ENCODE results near the gene FAM81A.
"Not testable (repeated sequence)": the region's sequence is repeated elsewhere in the genome, so short reads cannot be mapped to it uniquely, and the experiment has no call there.

Gene FAM81A

DNA sequence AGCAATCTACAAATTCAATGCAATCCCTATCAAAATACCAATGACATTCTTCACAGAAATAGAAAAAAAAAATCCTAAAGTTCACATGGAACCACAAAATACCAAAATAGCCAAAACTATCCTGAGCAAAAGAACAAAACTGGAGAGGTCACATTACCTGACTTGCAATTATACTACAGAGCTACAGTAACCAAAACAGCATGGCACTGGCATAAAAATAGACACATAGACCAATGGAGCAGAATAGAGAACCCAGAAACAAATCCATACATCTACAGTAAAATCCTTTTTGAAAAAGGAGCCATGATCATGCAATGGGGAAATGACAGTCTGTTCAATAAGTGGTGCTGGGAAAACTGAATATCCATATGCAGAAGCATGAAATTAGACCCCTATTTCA, 51.5 kb downstream of the FAM81A start:
- DNase-seq (ENCODE audit: low spot score): not testable (repeated sequence)

DNA sequence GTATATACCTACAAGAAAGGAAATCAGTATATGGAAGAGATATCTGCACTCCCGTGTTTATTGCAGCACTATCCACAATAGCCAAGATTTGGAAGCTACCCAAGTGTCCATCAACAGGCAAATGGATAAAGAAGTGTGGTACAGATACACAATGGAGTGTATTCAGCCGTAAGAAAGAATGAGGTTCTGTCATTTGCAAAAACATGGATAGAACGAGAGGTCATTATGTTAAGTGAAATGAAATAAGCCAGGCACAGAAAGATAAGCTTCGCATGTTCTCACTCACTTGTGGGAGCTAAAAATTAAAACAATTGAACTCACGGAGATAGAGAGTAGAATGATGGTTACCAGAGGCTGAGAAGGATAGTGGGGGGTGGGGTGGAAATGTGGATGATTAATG, 53.1 kb downstream of the FAM81A start:
- DNase-seq (ENCODE audit: low spot score): no peak

DNA sequence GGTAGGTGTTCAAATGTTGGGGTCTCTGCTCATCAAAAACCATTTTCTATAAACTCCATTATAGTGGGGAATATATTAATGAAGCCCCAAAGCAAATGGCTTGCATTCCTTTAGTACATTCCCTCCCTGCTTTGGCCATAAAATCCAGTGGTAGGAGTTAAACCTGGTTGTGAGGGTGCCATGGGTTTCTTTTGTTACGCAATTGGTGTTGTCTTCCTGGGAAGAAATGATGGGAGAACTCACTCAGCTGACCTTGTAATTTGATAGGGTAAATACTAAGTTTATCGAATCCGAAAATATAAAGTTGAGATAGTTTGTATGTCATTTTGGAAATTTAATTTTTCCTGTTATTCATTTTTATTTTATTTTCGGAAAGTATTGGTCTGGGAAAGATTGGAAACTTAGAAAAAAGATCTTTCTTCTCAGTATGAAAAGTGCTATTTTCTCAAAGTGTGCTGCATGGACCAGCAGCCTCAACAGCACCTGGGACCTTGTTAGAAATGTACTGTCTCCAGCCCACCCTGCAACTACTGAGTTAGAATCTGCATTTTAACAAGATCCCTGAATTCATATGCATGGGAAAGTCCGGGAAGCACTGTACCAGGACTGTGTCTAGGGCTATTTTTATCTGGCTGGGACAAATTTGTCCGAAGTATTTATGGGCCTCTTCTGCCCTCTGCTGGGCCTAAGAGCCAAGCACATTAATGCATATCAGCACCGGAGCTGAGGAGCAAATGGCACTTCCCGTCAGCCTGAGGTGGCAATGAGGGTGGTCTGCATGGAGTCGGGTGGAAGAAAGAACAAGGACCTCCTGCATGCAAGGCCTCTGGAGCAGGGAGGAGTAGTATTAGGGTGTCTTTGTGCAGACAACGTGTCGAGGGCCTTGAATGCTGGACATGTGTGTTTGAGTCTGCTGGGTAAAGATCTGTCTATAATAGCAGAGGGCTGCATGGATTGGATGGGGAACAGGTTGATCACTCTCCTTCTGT, 54.7 kb downstream of the FAM81A start:
- DNase-seq (ENCODE audit: low spot score): peak; percentile 51

DNA sequence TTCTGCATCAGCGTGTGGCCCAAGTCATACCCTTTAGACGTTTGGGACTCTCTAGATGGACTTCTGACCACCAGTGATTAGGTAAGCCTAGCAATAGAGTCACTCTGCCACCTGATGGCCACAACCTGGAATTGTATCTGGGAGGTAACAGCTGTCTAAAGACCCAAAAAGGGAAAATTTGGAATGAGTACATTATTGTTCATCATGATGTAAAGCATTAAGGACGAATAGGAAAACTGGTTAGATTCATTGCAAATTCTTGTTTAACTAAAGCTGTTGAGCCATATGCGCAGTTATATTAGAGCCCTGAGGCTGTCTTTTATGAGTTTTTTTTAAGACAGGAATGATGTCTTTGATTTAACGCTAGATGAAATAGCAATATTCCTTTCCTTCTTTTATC, 63.6 kb downstream of the FAM81A start:
- DNase-seq (ENCODE audit: low spot score): peak; percentile 29

DNA sequence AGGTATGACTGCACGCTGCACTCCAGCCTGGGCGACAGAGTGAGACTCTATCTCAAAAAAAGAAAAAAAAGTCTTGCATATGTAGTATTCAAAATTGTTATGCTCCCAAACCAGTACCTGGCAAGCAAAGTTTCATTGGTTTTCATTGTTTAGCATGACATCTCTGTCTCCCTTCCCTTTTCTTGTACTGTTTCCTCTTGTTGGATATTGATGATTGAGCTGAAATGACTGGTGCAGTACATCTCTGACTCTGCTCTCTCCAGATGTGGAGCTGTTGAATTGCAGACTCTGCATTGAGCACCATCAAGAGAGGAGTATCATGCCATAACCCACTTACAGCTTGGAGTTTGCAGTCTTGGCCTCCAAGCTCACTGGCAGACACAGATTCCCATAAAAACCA, 77.2 kb downstream of the FAM81A start:
- DNase-seq (ENCODE audit: low spot score): no peak

DNA sequence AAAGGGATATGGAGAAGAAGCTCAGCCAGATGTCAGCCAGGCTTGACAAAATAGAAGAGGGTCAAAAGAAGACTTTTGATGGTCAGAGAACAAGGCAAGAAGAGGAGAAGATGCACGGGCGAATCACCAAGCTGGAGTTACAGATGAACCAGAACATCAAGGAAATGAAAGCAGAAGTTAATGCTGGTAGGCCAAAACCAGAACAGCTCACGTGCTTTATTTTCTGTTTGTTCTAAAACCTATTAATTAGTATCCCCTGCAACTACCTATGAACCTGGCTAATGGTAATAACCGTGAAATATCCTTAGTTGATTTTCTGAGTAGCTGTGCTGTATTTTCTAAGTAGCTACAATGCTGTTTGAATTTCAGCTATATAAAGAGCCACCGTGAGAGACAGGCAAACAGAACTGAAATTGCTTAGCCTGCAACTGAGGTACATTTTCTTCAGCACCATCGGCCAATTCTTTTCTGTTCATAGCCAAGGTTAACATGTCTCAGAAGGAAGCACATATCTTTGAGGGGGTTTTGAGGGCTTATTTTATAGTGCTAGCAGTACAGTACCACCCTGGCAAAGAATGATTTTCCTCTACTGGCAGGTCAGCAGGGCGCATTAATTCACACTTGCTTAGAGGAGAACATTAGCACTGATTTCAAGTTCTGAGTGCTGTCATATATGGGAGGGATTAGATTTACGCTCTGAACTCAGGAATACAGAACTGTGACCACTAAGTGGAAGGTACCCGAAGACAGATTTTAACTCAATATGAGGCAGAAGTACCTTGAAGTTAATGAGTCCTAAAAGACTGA, 78.9 kb downstream of the FAM81A start:
- no peak for DNase-seq (ENCODE audit: low spot score)

DNA sequence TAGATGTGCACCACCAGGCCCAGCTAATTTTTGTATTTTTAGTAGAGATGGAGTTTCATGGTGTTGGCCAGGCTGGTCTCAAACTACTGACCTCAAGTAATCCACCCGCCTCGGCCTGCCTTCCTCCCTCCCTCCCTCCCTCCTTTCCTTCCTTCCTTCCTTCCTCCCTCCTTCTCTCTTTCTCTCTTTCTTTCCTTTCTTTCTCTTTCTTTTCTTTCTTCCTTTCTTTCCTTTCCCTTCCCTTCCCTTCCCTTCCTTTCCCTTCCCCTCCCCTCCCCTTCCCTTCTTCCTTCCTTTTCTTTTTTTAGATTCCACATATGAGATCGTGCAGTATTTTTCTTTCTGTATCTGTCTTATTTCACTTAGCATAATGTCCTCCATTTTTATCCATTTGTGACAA, 81.3 kb downstream of the FAM81A start:
- DNase-seq (ENCODE audit: low spot score): no peak

DNA sequence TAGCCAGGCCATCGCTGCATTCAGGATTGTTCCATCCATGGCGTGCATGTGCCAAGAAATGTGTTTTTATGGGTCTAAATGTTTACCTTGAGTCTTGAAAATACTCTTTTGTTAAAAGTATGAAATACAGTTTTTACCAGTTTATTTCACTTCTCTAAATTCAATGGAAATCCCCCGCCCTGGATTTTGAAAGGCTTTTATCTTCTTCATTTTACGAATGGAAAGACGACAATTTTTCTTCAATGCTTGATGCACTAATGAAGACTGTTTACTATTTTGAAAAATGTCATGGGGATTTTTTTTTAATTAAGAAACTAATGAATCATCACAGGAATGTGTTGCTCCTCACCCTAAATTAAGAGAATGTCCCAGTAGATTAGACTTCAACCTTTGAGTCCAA, 83.5 kb downstream of the FAM81A start:
- no peak for DNase-seq (ENCODE audit: low spot score)

DNA sequence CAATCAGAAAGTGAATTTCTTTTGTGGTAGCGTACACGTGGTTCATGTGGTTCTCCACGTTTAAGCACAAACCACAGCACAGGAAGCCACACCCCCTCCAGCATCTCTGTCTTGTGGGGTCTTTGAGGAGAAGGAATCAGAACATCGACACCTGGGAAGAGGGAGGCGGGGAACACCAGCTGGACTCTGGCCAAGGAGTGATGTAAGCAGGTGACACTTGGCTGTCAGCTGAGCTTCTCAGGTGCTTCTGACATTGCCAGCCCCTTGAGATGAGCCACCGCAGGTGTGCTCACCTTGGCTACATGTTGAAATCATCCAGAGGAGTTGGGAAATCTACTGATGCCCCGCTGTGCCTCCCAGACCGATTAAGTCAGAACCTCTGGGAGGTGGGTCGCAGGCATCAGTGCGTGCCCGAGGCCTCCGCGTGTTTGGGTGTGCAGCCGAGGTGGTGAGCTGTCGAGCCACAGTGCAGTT, 85.0 kb downstream of the FAM81A start:
- no peak for DNase-seq (ENCODE audit: low spot score)

DNA sequence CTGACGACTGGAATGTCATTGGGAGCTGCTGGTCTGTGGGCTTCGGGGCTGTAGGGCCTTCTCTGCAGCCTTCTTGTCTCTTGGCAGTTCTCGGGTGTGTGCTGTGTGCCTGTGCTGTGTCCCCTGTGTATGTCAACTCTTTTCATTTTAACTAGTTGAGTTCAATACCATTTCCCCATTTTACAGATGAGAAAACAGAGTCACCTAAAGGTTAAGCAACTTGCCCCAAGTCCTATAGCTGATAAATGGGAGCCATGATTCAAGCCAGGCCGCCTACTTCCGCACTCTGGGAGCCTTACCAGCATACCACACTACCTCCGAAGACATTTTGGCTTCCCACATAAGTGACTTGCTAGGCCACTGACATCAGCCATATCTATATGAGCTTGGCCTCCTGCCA, 85.7 kb downstream of the FAM81A start:
- DNase-seq (ENCODE audit: low spot score): no peak

DNA sequence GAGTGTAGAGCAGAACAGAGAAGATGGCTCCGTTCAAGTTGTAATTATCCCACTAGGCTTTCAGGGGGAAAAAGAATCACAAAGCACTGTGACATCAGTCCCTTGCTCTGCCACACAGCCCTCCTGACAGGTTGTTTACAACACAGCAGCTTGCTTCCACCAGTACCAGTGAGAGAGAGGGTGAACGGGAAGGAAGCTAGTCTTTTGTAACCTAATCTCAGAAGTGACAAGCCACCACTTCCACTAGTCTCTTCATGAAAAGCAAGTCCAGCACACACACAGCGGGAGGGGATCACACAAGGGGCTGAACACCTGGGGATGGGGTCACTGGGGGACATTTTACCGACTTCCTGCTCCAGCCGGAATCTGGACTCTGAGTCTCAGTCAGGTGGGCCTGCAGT, 86.3 kb downstream of the FAM81A start:
- no peak for DNase-seq (ENCODE audit: low spot score)

DNA sequence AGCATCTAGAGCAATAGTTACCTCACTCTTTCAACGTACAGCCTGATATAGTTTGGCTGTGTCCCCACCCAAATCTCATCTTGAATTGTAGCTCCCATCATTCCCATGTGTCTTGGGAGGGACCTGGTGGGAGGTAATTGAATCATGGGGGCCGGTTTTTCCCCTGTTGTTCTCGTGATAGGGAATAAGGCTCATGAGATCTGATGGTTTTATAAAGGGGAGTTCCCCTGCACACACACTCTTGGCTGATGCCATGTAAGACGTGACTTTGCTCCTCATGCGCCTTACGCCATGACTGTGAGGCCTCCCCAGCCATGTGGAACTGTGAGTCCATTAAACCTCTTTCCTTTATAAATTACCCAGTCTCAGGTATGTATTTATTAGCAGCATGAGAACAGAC, 88.5 kb downstream of the FAM81A start:
- not testable (repeated sequence) for DNase-seq (ENCODE audit: low spot score)

DNA sequence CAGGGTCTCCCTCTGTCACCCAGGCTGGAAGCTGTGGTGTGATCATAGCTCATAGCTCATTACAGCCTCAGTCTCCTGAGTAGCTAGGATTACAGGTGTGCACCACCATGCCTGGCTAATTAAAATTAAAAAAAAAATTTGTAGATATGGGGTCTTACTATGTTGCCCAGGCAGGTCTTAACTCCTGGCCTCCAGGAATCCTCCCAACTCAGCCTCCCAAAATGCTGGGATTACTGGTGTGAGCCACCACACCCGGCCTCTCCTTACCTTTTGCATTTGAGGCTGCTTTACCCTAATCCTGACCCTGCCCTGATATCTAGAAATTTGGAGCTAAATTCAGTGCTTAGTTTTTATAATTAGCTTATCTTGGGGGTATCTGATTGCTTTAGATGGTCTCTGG, 90.4 kb downstream of the FAM81A start:
- no peak for DNase-seq (ENCODE audit: low spot score)

DNA sequence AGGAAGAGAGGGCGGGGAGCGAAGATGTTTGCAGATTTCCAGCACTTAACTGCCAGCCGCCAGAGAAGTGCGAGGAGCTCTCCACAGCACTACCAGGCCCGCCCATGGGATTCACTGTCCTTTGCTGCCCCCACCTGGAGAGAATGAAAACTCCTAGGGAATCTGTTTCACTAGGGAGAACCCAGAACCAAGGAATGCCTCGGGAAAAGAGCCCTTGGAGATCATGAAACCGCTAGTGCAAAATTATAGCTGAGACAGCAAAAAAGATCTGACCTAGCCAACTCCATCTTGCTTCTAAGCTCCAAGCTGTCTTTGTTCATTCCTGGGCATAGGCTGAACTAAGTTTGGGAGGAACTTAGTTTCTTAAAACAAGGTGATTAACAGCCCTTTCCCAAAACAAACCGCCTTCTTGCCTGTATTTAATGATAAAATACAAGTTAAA, 91.0 kb downstream of the FAM81A start:
- DNase-seq (ENCODE audit: low spot score): peak; percentile 72

DNA sequence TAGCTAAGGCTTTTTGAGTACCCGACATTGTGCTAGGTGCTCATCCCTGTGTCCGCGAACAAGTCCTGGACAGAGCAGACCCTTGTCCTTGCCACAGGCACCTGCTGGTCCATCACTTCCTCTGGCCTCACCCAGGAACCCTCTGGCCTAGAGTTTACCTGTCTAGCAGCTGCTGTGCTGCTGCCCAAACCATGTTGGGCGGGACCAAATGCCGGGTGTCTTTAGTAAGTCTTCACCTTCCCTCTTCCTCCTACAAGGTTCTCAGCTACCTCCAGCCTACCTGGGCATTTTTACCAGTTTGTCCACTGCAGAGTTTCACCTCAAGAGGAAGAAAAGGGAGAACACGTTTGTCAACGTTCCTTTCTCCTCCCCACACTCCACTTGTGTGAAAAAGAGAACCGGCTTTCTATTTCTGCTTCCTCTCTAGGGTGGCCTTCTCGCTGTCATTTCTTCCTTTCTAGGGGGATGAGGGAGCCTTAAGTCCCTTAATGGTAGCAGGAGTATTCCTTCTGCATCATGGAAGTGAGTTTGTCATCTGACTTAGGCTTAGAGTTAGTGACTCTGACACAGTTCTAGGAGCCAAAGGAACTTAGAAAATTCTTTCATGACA, 93.2 kb downstream of the FAM81A start:
- no peak for DNase-seq (ENCODE audit: low spot score)

DNA sequence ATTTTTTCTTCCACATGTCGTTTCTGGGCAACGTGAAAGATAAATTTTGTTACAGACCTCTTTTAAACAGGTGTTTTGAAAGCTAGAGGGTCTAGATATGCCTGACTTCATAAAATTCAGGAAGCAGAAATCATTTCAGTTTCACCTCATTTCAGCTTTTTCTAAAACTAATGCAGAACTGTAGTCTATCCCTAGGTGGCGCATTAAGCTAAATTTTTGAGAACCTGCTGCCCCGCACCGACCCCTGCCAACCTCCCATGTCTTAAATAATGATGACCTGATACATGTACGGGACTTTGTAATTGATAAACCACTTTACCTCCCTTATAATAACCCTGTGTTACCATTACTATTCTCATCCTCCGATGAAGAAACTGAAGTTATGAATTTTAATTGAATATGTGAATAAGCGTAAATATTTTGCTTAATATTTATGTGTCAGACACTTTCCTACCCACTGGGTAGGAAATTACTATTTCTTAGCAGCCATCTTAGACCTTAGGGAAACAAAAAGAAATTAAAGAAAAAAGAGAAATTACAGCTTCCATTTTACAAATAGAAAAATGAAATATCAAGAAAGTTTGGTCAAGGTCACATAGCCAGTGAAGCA, 94.9 kb downstream of the FAM81A start:
- peak; percentile 56 for DNase-seq (ENCODE audit: low spot score)

DNA sequence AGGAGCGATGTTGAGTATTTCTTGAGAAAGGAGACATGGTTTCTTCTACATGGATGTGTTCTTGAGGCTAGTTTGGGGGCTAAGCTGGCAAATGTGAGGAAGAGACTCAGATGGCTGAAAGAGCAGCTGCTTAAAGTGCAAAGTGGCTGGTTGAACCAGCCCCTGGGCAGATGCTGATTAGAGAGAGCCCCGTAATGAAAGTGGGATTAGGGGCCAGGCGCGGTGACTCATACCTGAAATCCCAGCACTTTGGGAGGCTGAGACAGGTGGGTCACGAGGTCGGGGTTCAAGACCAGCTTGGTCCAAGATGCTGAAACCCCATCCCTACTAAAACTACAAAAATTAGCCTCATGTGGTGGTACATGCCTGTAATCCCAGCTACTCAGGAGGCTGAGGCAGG, 98.6 kb downstream of the FAM81A start:
- no peak for DNase-seq (ENCODE audit: low spot score)

DNA sequence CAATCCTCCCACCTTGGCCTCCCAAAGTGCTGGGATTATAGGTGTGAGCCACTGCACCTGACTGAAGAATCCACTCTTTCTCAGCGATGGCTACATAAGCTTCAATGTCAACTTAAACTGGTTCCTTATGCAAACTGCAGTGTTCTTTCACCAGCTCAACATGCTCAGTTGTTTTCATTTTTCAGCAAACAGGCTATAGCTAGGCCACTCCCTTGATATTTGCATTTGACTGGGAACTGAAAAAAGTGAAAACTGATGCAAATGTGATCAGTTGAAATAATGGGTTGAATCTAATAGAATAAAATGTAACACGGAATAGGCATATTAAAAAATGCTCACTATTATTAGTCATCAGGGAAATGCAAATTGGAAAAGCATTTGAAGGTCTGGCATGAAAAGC, 99.4 kb downstream of the FAM81A start:
- DNase-seq (ENCODE audit: low spot score): no peak

DNA sequence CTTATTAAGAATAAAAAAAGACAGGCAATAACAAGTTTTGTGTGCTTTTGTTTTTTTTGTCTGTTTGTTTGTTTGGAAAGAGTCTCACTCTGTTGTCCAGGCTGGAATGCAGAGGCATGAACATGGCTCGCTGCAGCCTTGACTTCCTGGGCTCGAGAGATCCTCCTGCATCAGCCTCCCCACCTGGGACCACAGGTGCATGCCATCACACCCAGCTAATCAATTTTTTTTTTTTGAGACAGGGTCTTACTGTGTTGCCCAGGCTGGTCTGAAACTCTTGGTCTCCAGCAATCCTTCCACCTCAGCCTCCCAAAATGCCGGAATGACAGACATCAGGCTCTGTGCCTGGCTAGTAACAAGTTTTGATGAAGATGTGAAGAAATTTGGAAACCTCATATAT, 100.5 kb downstream of the FAM81A start:
- no peak for DNase-seq (ENCODE audit: low spot score)

DNA sequence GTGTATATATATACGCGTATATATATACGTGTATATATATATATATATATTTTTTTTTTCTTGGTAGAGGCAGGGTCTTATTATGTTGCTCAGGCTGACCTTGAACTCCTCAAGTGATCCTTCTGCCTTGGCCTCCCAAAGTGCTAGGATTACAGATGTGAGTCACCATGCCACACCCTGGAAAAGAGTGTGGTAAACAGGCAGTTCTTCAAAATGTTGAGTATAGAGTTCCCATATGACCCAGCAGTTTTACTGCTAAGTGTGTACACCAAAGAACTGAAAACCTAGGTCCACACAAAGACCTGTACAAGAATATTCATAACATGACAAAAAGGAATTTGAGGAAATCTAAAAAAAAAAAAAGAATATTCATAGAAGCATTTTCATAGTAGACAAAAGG, 101.8 kb downstream of the FAM81A start:
- no peak for DNase-seq (ENCODE audit: low spot score)

DNA sequence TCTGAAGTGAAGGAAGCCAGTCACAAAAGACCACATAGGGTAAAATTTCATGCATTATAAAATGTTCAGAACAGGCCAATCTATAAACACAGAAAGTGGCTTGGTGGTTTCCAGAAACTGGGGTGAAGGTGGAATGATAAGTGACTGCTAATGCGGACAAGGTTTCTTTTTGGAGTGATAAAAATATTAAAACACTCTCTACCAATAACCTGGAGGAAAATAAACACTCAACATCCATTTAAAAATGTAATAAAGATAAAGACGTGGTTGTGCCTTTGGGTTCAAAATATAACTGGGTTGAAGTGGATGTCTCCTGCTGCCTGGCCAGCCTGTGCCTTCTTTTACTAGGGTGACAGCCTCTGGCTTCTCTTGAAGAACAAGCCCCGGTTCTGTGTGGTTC, 102.7 kb downstream of the FAM81A start:
- no peak for DNase-seq (ENCODE audit: low spot score)

DNA sequence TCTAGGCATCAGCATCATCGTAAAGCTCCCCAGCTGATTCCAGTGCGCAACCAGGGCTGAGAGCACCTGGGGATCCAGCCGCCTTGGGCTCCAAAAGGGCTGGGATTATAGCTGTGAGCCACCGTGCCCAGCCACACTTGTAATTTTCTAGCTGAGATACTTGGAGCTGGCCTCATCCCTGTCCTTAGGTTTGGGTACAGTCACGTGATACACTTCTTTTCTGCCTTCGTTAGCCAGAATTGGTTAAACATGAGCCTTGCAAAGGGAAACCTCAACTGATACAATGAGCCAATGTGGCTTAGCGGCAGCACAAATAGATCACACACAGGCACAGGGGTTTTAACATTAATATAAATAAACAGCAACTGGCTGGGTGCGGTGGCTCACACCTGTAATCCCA, 103.8 kb downstream of the FAM81A start:
- no peak for DNase-seq (ENCODE audit: low spot score)
